Epithelial cell of esophagus (primary cell): ENCODE data around the gene APCDD1L.

Experiments used
- DNase-seq: peaks from one replicate; pipeline ENCODE4 v3.0.0; 2010; ENCODE audit warnings: low read depth
- H3K4me3 ChIP-seq: 2 replicates; pipeline ENCODE4 v1.5.1; 2011; ENCODE audit warnings: mild to moderate bottlenecking, low read length, control low read depth
- TF ChIP-seq, protein P1 (sequence below): IDR thresholded peaks from 2 replicates; pipeline ENCODE4 v1.5.1; 2011; ENCODE audit warnings: low read depth, mild to moderate bottlenecking, low read length, control low read depth, inconsistent platforms; ENCODE audit not compliant: insufficient read depth; ENCODE audit errors: missing control alignments

Gene APCDD1L

DNA sequence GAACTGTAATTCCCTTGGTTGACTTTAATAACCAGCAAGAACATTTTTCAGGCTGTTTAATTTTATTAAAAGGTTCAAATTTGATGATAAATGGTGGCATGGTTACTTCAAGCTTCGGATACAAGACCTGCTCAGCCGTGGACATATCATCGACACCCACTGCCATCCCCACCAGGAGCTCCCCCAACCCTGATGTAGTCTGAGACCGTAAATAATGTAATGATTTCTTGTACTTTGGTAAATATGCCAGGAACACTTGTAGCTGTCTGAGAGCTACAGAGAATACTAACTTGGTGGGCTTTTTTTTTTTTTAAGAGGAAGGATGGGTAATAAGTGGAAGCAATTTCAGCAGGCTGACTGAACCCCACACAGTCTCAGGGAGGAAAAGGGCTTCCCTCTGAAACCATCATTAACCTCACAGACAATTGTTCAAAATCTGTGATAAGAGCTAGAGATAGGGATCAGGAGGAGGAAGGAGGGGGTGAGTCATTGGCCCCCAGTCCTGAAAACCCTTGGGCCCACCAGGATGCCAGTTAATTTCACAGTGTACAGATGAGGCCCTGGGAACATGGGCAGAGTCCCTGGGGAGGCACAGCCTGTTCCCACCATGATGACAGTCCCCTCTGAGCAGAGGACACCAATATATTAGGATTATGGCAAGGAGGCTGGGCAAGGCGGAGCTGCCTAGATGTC is 56.0 kb downstream of the APCDD1L start:
- H3K4me3 ChIP-seq = no peak overlapping the region
- TF ChIP-seq, protein P1, sequence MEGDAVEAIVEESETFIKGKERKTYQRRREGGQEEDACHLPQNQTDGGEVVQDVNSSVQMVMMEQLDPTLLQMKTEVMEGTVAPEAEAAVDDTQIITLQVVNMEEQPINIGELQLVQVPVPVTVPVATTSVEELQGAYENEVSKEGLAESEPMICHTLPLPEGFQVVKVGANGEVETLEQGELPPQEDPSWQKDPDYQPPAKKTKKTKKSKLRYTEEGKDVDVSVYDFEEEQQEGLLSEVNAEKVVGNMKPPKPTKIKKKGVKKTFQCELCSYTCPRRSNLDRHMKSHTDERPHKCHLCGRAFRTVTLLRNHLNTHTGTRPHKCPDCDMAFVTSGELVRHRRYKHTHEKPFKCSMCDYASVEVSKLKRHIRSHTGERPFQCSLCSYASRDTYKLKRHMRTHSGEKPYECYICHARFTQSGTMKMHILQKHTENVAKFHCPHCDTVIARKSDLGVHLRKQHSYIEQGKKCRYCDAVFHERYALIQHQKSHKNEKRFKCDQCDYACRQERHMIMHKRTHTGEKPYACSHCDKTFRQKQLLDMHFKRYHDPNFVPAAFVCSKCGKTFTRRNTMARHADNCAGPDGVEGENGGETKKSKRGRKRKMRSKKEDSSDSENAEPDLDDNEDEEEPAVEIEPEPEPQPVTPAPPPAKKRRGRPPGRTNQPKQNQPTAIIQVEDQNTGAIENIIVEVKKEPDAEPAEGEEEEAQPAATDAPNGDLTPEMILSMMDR = no peak
- no peak for DNase-seq

DNA sequence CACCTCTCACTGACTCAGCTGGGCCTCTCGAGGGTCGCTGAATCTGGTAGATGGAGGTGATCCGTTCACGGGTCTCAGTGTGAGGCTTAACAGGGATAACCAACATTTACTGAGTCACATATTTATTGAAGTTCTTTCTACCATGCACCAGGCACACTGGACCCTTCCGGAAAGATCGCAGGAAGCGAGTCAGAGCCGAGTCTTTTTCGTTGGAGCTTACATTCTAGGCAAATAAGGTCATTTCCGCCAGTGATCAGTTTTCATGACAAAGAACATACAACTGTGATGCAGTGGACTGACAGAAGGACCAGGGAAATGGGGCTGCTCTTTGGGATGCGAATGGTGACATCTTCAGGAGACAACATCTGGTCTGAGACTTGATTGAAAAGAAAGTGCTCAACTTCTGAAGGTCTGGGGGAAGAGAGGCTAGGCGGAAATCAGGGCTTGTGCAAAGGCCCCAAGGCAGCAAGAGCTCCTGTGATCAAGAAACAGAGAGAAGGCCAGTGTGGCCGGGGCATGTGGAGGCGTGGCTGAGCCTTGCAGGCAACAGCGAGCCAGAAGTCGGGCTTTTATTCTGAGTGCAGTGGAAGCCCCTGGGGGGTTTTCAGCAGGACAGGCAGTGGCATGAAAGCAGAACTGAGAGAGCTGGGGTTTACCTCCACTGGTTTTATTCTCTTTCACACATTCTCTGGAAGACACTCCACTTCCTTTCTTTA is 56.7 kb downstream of the APCDD1L start:
- TF ChIP-seq, protein P1 = no peak
- H3K4me3 ChIP-seq = no peak overlapping the region
- DNase-seq = peak; percentile 54

DNA sequence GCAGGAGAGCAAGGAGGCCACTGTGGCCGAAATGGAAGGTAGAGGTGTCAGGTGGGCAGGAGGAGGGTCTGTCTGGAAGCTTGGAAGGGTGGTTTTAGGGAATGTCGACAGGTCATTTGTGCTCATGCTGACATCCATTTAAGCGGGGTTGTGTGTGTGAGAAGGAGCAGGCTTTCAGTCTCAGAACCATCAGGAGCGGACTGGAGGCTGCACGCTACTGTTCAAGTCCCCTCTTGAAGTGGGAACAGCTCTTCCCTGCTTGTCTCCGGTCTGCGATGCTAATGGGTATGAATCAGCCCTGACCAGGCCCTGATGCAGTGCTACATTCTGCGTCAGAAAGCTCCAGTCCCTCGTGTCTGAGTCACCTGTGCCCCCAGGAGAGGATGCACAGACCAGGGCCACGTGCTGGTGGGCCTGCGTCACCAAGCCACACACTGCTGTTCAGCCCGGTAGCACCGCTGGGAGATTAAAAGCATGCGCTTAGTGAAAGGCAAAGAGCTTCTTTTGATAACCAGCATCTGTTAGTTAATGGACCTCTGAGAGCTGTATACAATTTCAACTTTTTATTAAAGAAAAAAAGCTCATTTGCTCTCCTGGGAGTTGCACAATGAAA is 58.0 kb downstream of the APCDD1L start:
- TF ChIP-seq, protein P1 = no peak
- peak; percentile 90 for DNase-seq
- H3K4me3 ChIP-seq = no peak overlapping the region

DNA sequence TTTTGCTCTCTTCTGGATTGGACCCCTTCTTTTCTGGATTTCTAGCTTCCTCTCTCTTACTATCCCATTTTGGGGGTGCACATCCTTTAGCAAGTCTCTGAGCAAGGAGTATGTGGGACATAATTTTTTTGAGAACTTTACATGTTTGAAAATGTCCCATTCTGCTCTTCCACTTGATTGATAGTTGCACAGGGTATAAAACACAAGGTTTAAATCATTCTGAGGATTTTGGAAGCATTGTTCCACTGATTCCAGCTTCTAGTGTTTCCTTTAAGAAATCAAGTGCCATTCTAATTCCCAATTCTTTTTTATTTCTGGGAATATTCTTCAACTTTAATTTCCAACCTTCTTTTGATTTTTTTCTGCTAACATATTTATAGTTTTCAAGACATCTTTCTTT is 60.7 kb downstream of the APCDD1L start:
- TF ChIP-seq, protein P1 = no peak
- no peak overlapping the region for H3K4me3 ChIP-seq
- no peak for DNase-seq

DNA sequence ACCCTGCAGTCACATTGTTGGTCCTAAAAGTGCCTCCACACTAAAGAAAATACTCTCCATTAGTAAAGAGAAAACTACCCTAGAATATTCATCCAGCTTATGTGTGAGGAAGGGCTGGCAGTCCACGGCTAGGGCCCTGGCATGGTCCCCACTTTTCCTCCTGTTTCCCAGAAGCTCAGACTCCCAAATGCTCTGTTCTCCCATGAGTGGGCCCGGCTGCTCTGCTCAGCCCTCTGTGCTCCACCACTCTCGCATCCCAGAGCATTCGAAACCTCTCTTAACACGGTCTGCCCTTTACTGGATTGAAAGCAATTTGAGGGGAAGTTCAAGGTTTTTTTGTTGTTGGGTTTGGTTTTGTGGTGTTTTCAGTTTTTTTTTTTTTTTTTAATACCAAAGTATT is 61.8 kb downstream of the APCDD1L start:
- no peak overlapping the region for H3K4me3 ChIP-seq

DNA sequence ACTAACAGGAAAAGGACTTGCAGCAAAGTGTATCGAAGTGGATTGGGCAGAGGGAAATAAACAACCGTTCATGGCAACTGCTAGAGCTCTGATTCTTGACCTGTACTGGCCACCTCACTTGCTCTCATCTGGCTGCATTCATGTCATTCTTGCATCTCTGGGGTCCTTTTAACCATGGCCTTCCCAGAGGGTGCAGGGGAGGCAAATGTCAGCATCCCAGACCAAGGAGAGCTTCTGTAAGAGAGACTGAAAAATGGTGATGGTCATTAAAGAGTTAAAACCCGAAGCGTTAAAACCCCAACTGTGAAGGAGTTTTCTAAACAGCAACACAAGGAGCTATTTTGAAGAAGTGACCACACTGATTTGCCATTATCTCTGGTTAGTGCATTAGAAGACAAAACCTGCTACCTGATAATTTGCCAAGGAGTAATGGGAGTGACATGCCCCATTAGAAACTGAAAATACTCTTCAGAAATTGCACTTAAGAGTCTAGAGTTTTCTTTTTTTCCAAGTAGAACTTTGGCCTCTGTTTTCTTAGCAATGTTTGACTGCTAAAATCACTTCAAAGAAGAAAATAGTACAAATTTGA is 62.4 kb downstream of the APCDD1L start:
- H3K4me3 ChIP-seq = no peak overlapping the region
- TF ChIP-seq, protein P1 = no peak
- no peak for DNase-seq

More for the DNA sequence above, 61.8 kb downstream of the APCDD1L start:
- DNase-seq = no peak
- TF ChIP-seq, protein P1 = no peak
